Measurements from ENCODE around the gene LACTBL1.

LACTBL1 gene

DNA sequence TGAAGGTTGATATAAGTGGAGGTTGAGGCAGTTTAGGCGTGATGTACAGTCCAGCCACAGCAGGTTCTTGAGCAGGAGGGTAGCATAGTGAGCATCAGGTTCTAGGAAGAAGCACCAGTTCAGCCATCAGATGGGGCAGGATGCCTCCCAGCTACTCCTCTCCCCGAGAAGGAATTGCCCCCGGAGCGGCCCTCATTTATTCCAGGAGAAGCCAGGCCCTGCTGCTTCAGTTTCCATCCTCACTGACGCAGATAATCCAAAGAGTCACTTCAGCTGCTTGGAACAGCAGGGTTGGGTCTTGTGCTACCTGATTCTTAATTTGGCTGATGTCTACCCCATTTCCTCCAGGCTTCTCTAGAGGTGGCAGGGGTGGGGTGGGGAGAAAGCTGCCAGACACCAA, 54.7 kb downstream of the LACTBL1 start:
- H3K27ac Mint-ChIP-seq = no peak overlapping the region
- no peaks in the 10 kb centered on the region for H3K4me1 Mint-ChIP-seq
- H3K27me3 Mint-ChIP-seq = peaks cover 18% of the 10 kb centered on the region
- H3K36me3 Mint-ChIP-seq = no peaks in the 10 kb centered on the region
- no peaks in the 10 kb centered on the region for H3K9me3 Mint-ChIP-seq
- no peak overlapping the region for H3K4me3 Mint-ChIP-seq
- CTCF ChIA-PET = no interaction called here
- DNase-seq = no peak

DNA sequence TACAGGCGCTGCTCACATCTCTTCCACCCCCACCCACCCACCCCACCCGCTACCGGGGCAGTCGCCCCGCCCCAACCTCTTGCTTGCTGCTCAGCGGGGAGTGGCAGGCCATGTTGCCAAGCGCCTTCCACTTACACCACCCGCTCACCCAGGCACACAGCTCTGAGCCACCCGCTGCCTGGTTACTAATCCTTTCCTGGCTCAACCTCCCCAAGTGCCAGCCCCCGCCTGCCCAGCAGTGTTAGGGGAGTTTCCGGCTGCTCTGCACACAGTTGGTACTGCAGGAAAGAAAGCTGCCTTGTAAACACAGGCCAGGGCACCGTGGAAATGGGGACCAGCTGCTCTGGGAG, 56.2 kb downstream of the LACTBL1 start:
- no peak overlapping the region for H3K4me3 Mint-ChIP-seq
- no peak overlapping the region for H3K27ac Mint-ChIP-seq
- DNase-seq = no peak
- no peaks in the 10 kb centered on the region for H3K4me1 Mint-ChIP-seq
- no peaks in the 10 kb centered on the region for H3K9me3 Mint-ChIP-seq
- CTCF ChIA-PET = no interaction called here
- no peaks in the 10 kb centered on the region for H3K36me3 Mint-ChIP-seq
- peaks cover 18% of the 10 kb centered on the region for H3K27me3 Mint-ChIP-seq

DNA sequence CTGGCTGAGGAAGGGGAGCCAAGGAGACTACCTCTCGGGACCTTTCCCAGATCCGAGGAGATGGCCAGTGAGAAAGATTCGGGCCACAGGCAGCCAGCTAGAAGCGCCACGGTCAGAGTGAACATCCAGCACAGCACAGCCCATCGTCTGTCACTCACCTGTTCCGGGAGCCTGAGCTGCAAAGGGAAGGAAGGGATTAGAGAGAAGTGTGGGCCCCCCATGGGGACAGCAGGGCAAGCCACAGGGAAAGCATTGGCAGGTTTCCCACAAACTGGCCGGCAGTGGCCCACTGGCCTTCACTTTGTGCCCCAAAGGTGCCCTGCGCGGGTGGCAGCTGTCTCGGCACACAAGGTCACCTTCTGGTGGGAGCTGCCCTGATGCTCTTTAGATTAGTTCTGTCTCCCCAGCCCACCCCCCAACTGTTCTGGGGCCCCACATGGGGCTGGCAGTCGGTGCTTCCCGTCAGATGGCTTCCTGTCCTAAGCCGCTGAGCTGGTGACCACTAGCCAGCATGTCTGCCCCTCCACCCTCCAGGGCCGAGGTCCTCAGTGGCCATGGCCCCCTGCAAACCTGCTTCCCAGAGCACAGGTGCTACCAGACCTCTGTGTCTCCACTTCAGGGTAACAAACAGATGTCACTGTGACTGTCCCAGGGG, 56.7 kb downstream of the LACTBL1 start:
- Mint-ChIP-seq H3K9me3 (no peaks in the 10 kb centered on the region), H3K27ac (no peak overlapping the region), H3K27me3 (peaks cover 17% of the 10 kb centered on the region), H3K36me3 (no peaks in the 10 kb centered on the region), H3K4me3 (no peak overlapping the region), H3K4me1 (no peaks in the 10 kb centered on the region)
- CTCF ChIA-PET = no interaction called here
- DNase-seq = no peak

DNA sequence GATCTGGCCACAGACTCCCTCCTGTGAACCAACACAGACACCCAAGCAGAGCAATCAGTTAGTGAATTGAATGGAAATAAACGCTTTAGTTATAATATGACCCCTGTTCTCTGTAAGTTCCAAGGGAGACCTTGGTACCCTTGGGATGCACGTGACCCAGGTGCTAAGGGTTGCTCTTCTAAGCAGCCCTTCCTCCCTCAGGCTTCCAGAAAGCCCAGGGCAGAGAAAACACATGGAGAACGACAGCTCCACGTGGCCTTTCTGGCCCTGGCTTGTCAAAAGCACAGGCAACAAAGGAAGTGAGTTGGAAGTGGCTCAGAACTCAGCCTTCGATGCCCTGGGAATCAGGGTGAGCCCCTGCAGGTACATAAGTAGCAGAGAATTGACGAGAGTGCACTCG, 57.4 kb downstream of the LACTBL1 start:
- Mint-ChIP-seq H3K9me3 (no peaks in the 10 kb centered on the region), H3K27me3 (peaks cover 15% of the 10 kb centered on the region), H3K27ac (no peak overlapping the region)

DNA sequence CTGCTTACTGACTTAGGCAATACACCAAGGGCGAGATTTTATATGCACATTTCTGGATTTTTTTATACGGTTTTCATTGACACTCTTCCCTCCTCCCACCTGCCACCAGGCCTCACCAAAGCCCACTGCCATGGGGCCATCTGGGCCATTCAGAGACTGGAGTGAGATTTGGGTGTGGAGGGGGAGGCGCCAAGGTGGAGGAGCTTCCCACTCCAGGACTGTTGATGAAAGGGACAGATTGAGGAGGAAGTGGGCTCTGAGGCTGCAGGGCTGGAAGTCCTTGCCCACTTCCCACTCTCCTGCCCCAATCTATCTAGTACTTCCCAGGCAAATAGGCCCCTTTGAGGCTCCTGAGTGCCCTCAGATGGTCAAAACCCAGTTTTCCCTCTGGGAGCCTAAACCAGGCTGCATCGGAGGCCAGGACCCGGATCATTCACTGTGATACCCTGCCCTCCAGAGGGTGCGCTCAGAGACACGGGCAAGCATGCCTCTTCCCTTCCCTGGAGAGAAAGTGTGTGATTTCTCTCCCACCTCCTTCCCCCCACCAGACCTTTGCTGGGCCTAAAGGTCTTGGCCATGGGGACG, 57.9 kb downstream of the LACTBL1 start:
- Mint-ChIP-seq H3K36me3 (no peaks in the 10 kb centered on the region), H3K27me3 (peaks cover 15% of the 10 kb centered on the region), H3K9me3 (no peaks in the 10 kb centered on the region), H3K4me3 (no peak overlapping the region), H3K27ac (no peak overlapping the region), H3K4me1 (no peaks in the 10 kb centered on the region)
- DNase-seq = no peak
- CTCF ChIA-PET = no interaction called here

More for the DNA sequence above, 57.4 kb downstream of the LACTBL1 start:
- CTCF ChIA-PET = no interaction called here
- H3K4me1 Mint-ChIP-seq = no peaks in the 10 kb centered on the region
- no peaks in the 10 kb centered on the region for H3K36me3 Mint-ChIP-seq
- no peak overlapping the region for H3K4me3 Mint-ChIP-seq
- DNase-seq = no peak

DNA sequence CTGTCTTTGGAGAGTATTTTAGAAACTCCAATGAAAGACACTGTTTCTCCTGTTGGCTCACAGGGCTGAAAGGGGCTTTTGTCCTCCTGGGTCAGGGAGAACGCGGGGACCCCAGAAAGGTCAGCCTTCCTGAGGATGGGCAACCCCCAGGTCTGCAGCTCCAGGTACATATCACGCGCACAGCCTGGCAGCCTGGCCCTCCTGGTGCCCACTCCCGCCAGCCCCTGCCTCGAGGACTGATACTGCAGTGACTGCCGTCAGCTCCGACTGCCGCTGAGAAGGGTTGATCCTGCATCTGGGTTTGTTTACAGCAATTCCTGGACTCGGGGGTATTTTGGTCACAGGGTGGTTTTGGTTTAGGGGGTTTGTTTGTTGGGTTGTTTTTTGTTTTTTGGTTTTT, 58.5 kb downstream of the LACTBL1 start:
- Mint-ChIP-seq H3K4me3 (no peak overlapping the region), H3K27ac (no peak overlapping the region), H3K27me3 (peaks cover 15% of the 10 kb centered on the region), H3K9me3 (no peaks in the 10 kb centered on the region), H3K36me3 (no peaks in the 10 kb centered on the region), H3K4me1 (no peaks in the 10 kb centered on the region)
- CTCF ChIA-PET = no interaction called here
- DNase-seq = no peak

DNA sequence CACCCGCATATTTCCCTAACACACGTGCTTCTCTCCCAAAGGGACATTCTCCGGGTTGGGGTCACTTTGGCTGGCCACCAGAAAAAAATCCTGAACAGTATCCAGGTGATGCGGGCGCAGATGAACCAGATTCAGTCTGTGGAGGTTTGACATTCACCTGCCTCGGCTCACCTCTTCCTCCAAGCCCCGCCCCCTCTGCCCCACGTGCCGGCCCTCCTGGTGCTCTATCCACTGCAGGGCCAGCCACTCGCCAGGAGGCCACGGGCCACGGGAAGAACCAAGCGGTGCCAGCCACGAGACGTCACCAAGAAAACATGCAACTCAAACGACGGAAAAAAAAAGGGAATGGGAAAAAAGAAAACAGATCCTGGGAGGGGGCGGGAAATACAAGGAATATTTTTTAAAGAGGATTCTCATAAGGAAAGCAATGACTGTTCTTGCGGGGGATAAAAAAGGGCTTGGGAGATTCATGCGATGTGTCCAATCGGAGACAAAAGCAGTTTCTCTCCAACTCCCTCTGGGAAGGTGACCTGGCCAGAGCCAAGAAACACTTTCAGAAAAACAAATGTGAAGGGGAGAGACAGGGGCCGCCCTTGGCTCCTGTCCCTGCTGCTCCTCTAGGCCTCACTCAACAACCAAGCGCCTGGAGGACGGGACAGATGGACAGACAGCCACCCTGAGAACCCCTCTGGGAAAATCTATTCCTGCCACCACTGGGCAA, 59.1 kb downstream of the LACTBL1 start:
- Mint-ChIP-seq H3K9me3 (no peaks in the 10 kb centered on the region), H3K4me3 (no peak overlapping the region), H3K4me1 (no peaks in the 10 kb centered on the region), H3K27me3 (peaks cover 17% of the 10 kb centered on the region), H3K27ac (no peak overlapping the region), H3K36me3 (no peaks in the 10 kb centered on the region)
- DNase-seq = no peak
- CTCF ChIA-PET = no interaction called here

DNA sequence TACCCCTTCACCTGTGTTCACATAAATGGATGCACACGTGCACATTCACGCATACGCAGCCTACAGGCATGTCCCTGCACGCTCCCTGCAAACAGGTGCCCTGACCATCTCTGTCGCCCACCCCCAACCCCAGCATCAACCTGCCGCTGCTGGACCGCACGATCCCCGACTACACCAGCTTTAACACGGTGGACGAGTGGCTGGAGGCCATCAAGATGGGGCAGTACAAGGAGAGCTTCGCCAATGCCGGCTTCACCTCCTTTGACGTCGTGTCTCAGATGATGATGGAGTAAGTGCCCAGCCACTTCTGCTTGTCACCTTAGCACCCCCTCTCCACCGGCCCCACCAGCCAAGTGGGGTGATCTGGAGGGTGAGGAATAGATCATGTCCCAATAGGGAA, 60.4 kb downstream of the LACTBL1 start:
- CTCF ChIA-PET = interaction anchor here (1.2 kb wide), 1 partner anchor 14 kb away, joined by 3 read pairs; no protein-coding TSS in a partner anchor
- H3K27ac Mint-ChIP-seq = no peak overlapping the region
- no peaks in the 10 kb centered on the region for H3K4me1 Mint-ChIP-seq
- H3K4me3 Mint-ChIP-seq = no peak overlapping the region
- H3K9me3 Mint-ChIP-seq = no peaks in the 10 kb centered on the region
- no peak for DNase-seq
- peaks cover 19% of the 10 kb centered on the region for H3K27me3 Mint-ChIP-seq
- no peaks in the 10 kb centered on the region for H3K36me3 Mint-ChIP-seq

DNA sequence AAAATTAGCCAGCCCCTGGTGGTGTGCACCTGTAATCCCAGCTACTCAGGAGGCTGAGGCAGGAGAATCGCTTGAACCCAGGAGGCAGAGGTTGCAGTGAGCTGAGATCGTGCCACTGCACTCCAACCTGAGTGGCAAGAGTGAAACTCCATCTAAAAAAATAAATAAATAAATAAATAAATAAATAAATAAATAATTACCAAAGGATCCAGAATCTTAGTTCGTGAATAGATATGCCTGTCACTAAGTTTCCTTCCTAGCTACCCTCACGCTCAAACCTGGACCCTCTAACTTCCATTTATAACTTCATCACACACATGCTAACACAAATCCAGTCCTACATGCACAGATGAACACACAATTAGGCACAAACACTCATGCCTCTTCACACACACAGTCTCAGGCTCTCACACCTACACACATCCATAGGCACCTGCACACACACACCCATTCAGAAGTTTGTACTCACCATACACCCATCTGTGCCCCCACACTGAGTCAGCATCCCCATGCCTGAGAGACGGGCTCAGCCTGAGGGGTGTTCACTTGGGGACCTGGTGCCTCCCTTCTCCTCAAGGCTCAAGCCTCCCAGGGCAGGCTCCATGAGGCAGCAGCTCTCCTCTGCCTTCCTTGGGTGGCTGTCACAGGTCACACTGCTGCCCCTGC, 61.5 kb downstream of the LACTBL1 start:
- no peaks in the 10 kb centered on the region for H3K9me3 Mint-ChIP-seq
- no peak overlapping the region for H3K4me3 Mint-ChIP-seq
- CTCF ChIA-PET = interaction anchor here (0.6 kb wide), 1 partner anchor 126 kb away, joined by 3 read pairs; no protein-coding TSS in a partner anchor
- H3K36me3 Mint-ChIP-seq = no peaks in the 10 kb centered on the region
- peaks cover 19% of the 10 kb centered on the region for H3K27me3 Mint-ChIP-seq
- no peak overlapping the region for H3K27ac Mint-ChIP-seq
- DNase-seq = no peak
- no peaks in the 10 kb centered on the region for H3K4me1 Mint-ChIP-seq

DNA sequence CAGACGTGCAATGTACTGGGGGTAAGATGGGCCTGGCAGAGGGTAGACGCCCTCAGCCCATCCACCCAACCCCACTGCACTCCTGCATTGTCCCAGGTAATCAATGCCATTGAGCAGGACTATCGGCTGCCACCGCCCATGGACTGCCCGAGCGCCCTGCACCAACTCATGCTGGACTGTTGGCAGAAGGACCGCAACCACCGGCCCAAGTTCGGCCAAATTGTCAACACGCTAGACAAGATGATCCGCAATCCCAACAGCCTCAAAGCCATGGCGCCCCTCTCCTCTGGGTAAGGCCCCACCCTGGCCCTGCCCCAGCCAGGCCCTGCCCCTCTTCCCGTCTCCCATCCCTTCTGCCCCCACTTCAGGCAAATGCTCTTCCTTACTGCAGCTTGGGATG, 62.4 kb downstream of the LACTBL1 start:
- Mint-ChIP-seq H3K27ac (no peak overlapping the region), H3K36me3 (no peaks in the 10 kb centered on the region), H3K9me3 (no peaks in the 10 kb centered on the region), H3K4me1 (no peaks in the 10 kb centered on the region), H3K4me3 (no peak overlapping the region), H3K27me3 (peaks cover 14% of the 10 kb centered on the region)
- no peak for DNase-seq
- CTCF ChIA-PET = no interaction called here

DNA sequence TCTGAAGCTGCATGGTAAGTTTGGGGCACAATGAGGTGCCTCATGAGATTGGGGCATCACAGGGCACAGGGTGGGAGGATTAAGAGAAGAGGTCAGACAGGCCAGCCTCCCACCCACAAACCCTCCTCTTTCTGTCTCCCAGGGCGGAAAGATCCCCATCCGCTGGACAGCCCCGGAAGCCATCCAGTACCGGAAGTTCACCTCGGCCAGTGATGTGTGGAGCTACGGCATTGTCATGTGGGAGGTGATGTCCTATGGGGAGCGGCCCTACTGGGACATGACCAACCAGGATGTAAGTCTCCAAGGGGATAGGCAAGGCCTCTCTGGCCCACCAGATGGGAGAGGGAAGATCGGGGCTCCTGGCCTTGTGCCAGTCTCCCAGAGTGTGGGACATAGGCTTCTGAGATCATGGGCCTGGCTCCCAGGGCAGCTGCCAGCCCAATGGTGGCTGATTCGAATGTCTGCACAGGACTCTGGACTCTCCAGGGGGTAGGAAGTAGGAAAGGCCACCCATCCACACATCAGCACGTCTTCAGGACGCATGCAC, 63.7 kb downstream of the LACTBL1 start:
- DNase-seq = no peak
- CTCF ChIA-PET = no interaction called here
- H3K4me1 Mint-ChIP-seq = no peaks in the 10 kb centered on the region
- H3K9me3 Mint-ChIP-seq = no peaks in the 10 kb centered on the region
- no peak overlapping the region for H3K27ac Mint-ChIP-seq
- no peaks in the 10 kb centered on the region for H3K36me3 Mint-ChIP-seq
- H3K27me3 Mint-ChIP-seq = peaks cover 13% of the 10 kb centered on the region
- H3K4me3 Mint-ChIP-seq = no peak overlapping the region

DNA sequence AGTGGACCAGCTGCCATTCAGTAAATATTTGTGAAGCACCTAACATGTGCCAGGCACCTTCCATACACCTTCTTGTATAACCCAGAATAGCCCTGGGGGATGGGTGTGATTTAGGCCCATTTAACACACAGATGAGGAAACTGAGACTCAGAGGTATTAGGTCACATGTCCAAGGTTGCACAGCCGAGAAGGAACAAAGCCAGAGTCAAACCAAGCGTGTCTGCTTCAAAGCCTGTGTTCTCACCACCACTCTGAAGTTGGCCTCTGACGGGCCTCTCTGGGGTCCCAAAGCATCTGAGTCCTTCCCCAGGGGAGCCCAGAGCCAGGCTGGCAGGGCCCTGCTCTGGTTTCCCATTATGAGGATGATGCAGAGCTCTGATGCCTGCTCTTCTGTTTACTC, 65.1 kb downstream of the LACTBL1 start:
- H3K9me3 Mint-ChIP-seq = no peaks in the 10 kb centered on the region
- CTCF ChIA-PET = no interaction called here
- H3K4me3 Mint-ChIP-seq = no peak overlapping the region

DNA sequence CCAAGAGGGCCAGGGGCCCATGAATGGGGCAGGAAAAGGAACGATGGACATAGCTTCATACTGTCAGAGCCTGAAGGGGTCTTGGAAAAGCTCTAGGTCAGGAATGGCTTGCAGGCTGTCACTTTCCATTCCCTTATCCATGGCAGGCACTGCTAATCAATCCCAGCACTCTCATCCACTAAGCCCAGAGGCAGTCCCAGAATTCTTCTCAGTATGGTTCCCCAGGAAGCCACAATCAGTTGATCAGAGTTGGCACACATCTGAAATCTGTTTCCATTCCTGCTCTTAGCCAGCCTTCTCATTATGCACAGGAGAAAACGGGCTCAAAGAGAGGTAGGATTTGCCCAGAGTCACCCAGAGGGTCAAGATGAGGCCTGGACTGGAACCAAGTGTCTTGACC, 65.7 kb downstream of the LACTBL1 start:
- Mint-ChIP-seq H3K4me1 (no peaks in the 10 kb centered on the region), H3K27me3 (peaks cover 22% of the 10 kb centered on the region), H3K9me3 (no peaks in the 10 kb centered on the region), H3K36me3 (no peaks in the 10 kb centered on the region), H3K4me3 (no peak overlapping the region), H3K27ac (no peak overlapping the region)
- DNase-seq = no peak
- CTCF ChIA-PET = no interaction called here

More for the DNA sequence above, 65.1 kb downstream of the LACTBL1 start:
- Mint-ChIP-seq H3K27me3 (peaks cover 21% of the 10 kb centered on the region), H3K36me3 (no peaks in the 10 kb centered on the region), H3K27ac (no peak overlapping the region), H3K4me1 (no peaks in the 10 kb centered on the region)
- no peak for DNase-seq

DNA sequence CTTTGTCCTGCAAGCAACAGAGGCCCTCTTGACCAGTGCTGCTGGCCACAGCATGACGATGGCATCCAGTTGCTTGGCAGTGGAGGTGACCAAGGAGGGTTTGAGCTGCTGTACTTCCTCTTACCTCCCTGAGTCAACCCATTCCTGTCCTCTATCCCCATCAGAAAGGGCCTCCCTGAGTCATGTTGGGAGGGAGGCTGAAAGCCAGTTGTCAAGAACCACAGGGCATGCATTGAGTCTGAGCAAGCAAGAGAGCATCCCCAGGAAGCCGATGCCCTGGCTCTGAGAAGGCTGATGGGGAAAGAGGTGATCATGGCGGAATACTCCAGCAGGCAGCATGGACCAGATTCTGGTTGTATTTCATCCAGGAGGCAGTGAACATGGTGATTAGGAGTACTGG, 69.6 kb downstream of the LACTBL1 start:
- no peak overlapping the region for H3K27ac Mint-ChIP-seq
- H3K36me3 Mint-ChIP-seq = no peaks in the 10 kb centered on the region
- DNase-seq = no peak
- H3K9me3 Mint-ChIP-seq = no peaks in the 10 kb centered on the region
- no peaks in the 10 kb centered on the region for H3K4me1 Mint-ChIP-seq
- H3K27me3 Mint-ChIP-seq = peaks cover 43% of the 10 kb centered on the region
- no peak overlapping the region for H3K4me3 Mint-ChIP-seq
- CTCF ChIA-PET = no interaction called here

Data from activated naive CD4-positive, alpha-beta T cell treated with anti-CD3 and anti-CD28 coated beads, Interleukin-2, amount 10 ng/mL, durations not matched to agents 7 days and 5 days (primary cell).